ENCODE measurements around the gene DERL2. TPM values are rescaled to one million over a fixed set of nuclear protein-coding genes. Genes with fewer than 3 reads are reported as not detected.

Gene DERL2
- total RNA-seq, 3 donors from 2014 or later: 77.3 to 90.3 (median 82.1) TPM

Other genes with a start within 250 kb of the DERL2 start
- gene RABEP1, start 203.9 kb downstream of the DERL2 start, total RNA-seq: 10 to 100 TPM; 72.9 to 80.8 (median 76.3) TPM
- gene NUP88, start 66.5 kb downstream of the DERL2 start, total RNA-seq: 100 to 1,000 TPM; 171 to 184 (median 180) TPM
- gene RPAIN, start 66.0 kb downstream of the DERL2 start, total RNA-seq: 10 to 100 TPM; 68.5 to 81.5 (median 76.2) TPM
- 100 to 1,000 TPM; 663 to 755 (median 712) TPM for gene C1QBP, start 47.0 kb downstream of the DERL2 start, total RNA-seq
- 10 to 100 TPM; 54.1 to 59.9 (median 58.0) TPM for gene DHX33, start 17.2 kb downstream of the DERL2 start, total RNA-seq
- 10 to 100 TPM; 35.9 to 38.1 (median 37.2) TPM for gene MIS12, start 388 bp upstream of the DERL2 start, total RNA-seq
- gene NLRP1, start 98.3 kb upstream of the DERL2 start, total RNA-seq: 10 to 100 TPM; 13.0 to 14.9 (median 14.7) TPM